Kidney glomerular epithelial cell (primary cell): Measurements from ENCODE around the gene ASGR1.
"Not testable (repeated sequence)": the region's sequence is repeated elsewhere in the genome, so short reads cannot be mapped to it uniquely, and the experiment has no call there.

ENCODE experiments used
- DNase-seq: peaks from one replicate; lab custom pipeline; 2025; lab: John Stamatoyannopoulos, UW

The ASGR1 gene

DNA sequence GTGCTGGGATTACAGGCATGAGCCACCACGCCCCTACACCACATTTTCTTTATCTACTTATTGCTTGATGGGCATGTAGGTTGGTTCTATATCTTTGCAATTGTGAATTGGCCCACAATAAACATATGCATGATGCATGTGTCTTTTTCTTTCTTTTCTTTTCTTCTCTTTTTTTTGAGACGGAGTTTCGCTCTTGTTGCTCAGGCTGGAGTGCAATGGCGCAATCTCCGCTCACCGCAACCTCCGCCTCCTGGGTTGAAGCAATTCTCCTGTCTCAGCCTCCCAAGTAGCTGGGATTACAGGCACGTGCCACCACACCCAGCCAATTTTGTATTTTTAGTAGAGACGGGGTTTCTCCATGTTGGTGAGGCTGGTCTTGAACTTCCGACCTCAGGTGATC, 20.7 kb downstream of the ASGR1 start:
- not testable (repeated sequence) for DNase-seq

DNA sequence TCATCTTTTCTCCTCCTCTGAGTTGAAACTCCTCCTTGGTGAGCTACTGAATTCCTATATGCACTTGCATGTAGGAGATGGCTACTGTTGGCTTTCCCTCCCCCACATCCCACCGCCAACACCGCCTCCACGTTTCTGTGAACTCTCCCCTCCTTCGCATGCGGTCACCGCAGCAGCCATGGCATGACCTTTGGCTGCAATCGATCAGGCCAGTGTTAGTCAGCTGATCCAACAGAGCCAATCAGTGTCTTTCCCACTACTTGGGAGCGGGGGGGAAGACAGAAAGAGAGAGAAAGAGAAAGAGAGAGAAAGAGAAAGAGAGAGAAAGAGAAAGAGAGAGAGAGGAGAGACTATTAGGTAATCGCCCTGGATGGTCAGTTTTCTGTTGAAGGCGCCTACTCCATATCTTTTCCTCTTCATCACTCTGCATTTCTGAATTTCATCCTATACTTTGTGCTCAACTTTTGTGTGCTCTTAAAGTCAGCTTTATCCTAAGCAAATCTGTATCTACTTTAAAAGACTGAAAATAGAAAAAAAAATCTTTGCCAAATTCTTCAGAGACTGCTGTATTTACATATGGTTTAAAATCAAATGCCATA, 22.7 kb downstream of the ASGR1 start:
- no peak for DNase-seq

- no peak for DNase-seq
These were observed 31.4 kb downstream of the ASGR1 start for GRCh38 chr17:7147772-7148171.

DNA sequence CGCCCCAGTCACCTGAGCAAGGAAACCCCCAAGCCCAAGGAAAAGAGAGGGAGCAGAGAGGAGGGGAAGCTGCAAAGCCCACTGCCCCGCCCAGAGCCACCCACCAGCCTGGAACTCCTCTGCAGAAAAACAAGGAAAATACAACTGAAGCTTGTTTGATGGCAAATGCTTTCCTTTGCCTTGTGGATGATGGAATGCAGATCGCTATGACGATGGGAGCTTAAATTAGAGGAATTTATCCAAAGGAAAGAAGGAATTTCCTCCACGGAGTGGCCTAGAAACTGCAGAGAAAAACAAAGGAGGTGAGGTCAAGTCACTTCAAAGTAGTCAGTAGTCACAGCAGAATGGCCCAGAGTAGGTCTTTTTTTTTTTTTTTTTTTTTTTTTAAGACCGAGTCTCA, 33.1 kb downstream of the ASGR1 start:
- no peak for DNase-seq

- no peak for DNase-seq
These were observed 35.0 kb downstream of the ASGR1 start for GRCh38 chr17:7144213-7144612.

GRCh38 chr17:7141824-7142223, 37.3 kb downstream of the ASGR1 start:
- no peak for DNase-seq

GRCh38 chr17:7139400-7139799, 39.8 kb downstream of the ASGR1 start:
- no peak for DNase-seq

GRCh38 chr17:7138800-7139381, 40.3 kb downstream of the ASGR1 start:
- no peak for DNase-seq

- no peak for DNase-seq
These were observed 41.8 kb downstream of the ASGR1 start for GRCh38 chr17:7137171-7137943.

GRCh38 chr17:7136266-7136877, 42.8 kb downstream of the ASGR1 start:
- peak; percentile 12 for DNase-seq

DNA sequence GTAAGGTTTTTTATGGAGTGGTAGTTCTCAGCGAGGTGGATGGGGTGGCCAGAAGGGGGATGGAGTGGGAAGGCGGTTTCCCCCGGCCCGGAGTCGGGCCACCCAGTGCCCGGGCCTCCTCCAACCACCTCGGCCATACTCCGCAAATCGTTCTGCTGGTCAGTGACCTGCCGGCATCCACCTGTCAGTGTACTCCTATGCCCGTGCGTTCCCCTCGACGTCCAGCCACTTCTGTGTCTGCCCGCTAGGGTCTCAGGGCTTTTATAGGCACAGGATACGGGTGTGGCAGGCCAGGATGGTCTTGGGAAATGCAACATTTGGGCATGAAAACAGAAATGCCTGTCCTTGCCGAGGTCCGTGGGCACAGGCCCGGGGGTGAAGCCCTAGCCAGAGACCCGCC, 45.3 kb downstream of the ASGR1 start:
- DNase-seq: no peak

GRCh38 chr17:7133424-7133823, 45.7 kb downstream of the ASGR1 start:
- DNase-seq: no peak

DNA sequence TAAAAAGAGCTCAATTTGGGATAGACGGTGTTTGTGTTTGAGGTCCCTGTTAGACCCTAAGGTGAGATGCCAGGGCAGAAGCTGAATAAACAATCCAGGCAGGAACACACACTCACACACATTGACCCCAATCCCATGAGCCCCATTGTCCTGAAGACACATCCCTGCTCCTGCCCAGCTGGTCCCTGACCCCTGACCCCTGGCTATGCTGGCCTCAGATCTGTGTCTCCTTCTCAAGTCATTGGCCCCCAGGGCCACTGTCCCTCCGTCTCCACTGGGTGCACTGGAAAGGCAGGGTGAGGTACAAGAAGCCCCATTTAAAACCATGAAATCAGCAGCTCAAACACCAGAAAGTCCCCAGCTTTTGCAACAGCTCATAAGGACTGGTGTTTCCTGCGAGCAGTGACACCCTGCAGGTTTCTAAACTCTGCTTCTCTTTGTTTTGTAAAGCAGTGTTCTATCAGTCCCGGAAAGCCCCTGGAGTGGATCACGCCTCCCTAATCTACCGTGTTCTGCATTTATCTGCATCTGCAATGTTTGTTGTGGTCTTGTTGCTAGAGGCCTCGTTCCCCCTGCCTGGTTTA, 46.6 kb downstream of the ASGR1 start:
- DNase-seq: no peak

- DNase-seq: no peak
These were observed 47.8 kb downstream of the ASGR1 start for GRCh38 chr17:7131423-7131791.

GRCh38 chr17:7130621-7131422, 48.3 kb downstream of the ASGR1 start:
- peak; percentile 11 for DNase-seq

DNA sequence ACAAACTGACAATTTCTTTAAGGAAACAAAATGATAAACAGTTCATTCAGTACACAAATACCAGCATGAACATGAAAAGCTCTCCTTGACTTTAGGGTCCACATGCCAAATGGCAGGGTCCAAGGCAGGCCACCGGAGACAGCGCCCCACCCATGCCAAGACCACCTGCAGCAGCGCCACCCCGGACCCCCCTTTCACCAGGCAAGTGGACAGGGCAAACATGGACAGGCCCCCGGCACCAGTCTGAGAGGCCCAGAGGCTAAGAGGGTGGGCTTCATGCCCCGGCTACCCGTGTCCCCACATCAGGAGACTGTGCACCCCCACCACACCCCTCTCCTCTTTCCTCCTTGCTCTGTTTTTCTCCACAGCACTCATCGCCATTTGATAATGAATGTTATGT, 49.9 kb downstream of the ASGR1 start:
- no peak for DNase-seq

DNA sequence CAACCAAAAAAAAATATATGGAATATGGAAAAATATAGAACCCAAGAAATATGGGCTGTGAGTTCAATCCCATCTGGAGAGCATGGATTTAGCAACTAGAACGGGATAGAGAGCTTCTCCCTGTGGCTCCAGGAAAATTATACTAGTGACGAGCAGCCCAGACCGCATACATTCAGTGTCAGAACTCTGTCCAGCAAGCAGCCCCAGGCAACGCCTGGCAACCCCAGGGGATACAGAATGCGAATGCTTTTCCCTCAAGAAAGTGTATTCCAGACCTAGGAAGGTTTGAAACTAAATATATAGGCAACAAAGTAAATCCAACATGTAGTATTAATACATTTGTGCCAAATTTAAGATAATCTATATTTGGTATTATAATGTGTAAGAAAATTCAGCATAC, 51.0 kb downstream of the ASGR1 start:
- no peak for DNase-seq

DNA sequence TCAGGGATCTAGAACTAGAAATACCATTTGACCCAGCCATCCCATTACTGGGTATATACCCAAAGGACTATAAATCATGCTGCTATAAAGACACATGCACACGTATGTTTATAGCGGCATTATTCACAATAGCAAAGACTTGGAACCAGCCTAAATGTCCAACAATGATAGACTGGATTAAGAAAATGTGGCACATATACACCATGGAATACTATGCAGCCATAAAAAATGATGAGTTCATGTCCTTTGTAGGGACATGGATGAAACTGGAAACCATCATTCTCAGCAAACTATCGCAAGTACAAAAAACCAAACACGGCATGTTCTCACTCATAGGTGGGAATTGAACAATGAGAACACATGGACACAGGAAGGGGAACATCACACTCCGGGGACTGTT, 51.7 kb downstream of the ASGR1 start:
- DNase-seq: not testable (repeated sequence)

GRCh38 chr17:7126386-7126785, 52.8 kb downstream of the ASGR1 start:
- not testable (repeated sequence) for DNase-seq

- DNase-seq: no peak
These were observed 54.2 kb downstream of the ASGR1 start for GRCh38 chr17:7124923-7125322.

- no peak for DNase-seq
These were observed 55.3 kb downstream of the ASGR1 start for GRCh38 chr17:7123844-7124243.
